ENCODE data around the gene TWF2.

The TWF2 gene

DNA sequence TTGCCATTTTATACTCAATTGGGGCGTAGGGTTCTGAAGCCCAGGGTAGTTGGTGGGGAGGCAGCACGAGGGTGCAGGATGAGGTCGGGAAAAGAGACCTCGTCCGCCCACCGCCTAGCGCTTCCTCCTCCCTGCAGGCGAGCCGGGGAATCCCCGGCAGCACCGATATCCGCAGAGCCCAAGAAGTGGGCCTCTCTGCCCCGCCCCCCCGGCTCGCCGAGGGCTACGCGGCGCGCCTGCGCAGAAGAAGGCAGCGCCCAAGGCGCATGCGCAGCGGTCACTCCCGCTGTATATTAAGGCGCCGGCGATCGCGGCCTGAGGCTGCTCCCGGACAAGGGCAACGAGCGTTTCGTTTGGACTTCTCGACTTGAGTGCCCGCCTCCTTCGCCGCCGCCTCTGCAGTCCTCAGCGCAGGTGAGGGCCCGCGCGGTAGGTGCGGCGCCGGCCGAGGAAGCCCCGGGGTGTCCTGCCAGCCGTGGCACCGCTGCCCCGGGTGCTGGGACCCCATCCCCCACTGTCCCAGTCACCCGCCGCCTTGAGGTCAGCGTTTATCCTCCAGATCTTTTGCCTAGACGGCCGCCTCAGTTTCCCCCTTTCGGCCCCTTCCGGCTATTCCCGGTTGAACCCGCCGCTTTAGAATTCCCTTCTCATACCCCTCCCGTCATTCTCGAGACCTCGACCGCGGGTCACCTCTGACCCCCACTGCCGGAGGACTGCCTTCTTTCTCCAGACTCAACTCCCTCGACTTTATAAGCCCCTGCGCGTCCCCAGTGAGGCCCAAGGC is 40.9 kb downstream of the TWF2 start, which contains the start of gene ALAS1:
ALAS1 (plus strand) TSS at position 319 of the 784 bp plus-strand sequence. CDS start 1,082 bp downstream, outside the sequence.
- peak within 1 kb of the TSS; percentile 86 to 92 for H3K4me3 ChIP-seq (ENCODE audit: low read depth in 1 of 2, low read length in 2 of 2)
- no peaks in the 10 kb centered on the region for H3K9me3 ChIP-seq (ENCODE audit: control insufficient read depth in 1 of 2, low read length in 2 of 2)
- H3K36me3 ChIP-seq (ENCODE audit: control insufficient read depth in 1 of 2, insufficient read depth in 2 of 2, low read length in 2 of 2): peaks cover 8 to 9% of the 10 kb centered on the region in 2 donors
- H3K27ac ChIP-seq (ENCODE audit: low read length): peak within 1 kb of the TSS; percentile 79
- peaks cover 25 to 44% of the 10 kb centered on the region in 2 donors for H3K4me1 ChIP-seq (ENCODE audit: control insufficient read depth in 1 of 2, insufficient read depth in 2 of 2, low read length in 2 of 2)
- no peaks in the 10 kb centered on the region for H3K27me3 ChIP-seq (ENCODE audit: low read depth, low read length)

DNA sequence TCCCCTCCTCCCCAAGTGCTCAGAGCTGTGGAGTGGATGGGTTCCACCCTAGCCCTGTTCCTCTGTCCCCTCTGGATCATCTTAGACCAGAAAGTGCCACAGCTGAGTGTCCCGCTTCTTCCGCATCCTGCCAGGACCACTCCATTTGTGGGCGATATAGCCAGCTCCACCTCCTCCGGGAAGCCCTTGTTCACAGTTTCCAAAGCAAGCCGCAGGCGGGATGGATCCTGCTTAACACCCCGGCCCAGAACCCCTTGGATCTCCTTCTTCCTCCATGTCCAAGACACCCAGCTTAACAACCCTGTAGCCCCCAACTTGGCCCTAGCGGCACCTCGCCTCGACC is 41.5 kb downstream of the TWF2 start:
- Histone ChIP-seq H3K4me1 (ENCODE audit: control insufficient read depth in 1 of 2, insufficient read depth in 2 of 2, low read length in 2 of 2) (peaks cover 25 to 44% of the 10 kb centered on the region in 2 donors), H3K9me3 (ENCODE audit: control insufficient read depth in 1 of 2, low read length in 2 of 2) (no peaks in the 10 kb centered on the region), H3K27ac (ENCODE audit: low read length) (peak overlapping the region; percentile 79), H3K4me3 (ENCODE audit: low read depth in 1 of 2, low read length in 2 of 2) (peak overlapping the region; percentile 86 to 92), H3K36me3 (ENCODE audit: control insufficient read depth in 1 of 2, insufficient read depth in 2 of 2, low read length in 2 of 2) (peaks cover 3% of the 10 kb centered on the region in 2 donors), H3K27me3 (ENCODE audit: low read depth, low read length) (no peaks in the 10 kb centered on the region)

GRCh38 chr3:52196977-52197376 is 42.0 kb downstream of the TWF2 start:
- Histone ChIP-seq H3K4me1 (ENCODE audit: control insufficient read depth in 1 of 2, insufficient read depth in 2 of 2, low read length in 2 of 2) (peaks cover 25 to 44% of the 10 kb centered on the region in 2 donors), H3K36me3 (ENCODE audit: control insufficient read depth in 1 of 2, insufficient read depth in 2 of 2, low read length in 2 of 2) (no peaks in the 10 kb centered on the region), H3K9me3 (ENCODE audit: control insufficient read depth in 1 of 2, low read length in 2 of 2) (no peaks in the 10 kb centered on the region), H3K27me3 (ENCODE audit: low read depth, low read length) (no peaks in the 10 kb centered on the region), H3K27ac (ENCODE audit: low read length) (peak overlapping the region; percentile 79), H3K4me3 (ENCODE audit: low read depth in 1 of 2, low read length in 2 of 2) (no peak overlapping the region)

- no peaks in the 10 kb centered on the region for H3K27me3 ChIP-seq (ENCODE audit: low read depth, low read length)
- no peaks in the 10 kb centered on the region for H3K36me3 ChIP-seq (ENCODE audit: control insufficient read depth in 1 of 2, insufficient read depth in 2 of 2, low read length in 2 of 2)
- no peaks in the 10 kb centered on the region for H3K9me3 ChIP-seq (ENCODE audit: control insufficient read depth in 1 of 2, low read length in 2 of 2)
- peak overlapping the region; percentile 79 for H3K27ac ChIP-seq (ENCODE audit: low read length)
- no peak overlapping the region for H3K4me3 ChIP-seq (ENCODE audit: low read depth in 1 of 2, low read length in 2 of 2)
- peaks cover 25 to 44% of the 10 kb centered on the region in 2 donors for H3K4me1 ChIP-seq (ENCODE audit: control insufficient read depth in 1 of 2, insufficient read depth in 2 of 2, low read length in 2 of 2)
These were observed 43.1 kb downstream of the TWF2 start for GRCh38 chr3:52195823-52196331.

- Histone ChIP-seq H3K36me3 (ENCODE audit: control insufficient read depth in 1 of 2, insufficient read depth in 2 of 2, low read length in 2 of 2) (no peaks in the 10 kb centered on the region), H3K4me1 (ENCODE audit: control insufficient read depth in 1 of 2, insufficient read depth in 2 of 2, low read length in 2 of 2) (peaks cover 31 to 47% of the 10 kb centered on the region in 2 donors), H3K4me3 (ENCODE audit: low read depth in 1 of 2, low read length in 2 of 2) (no peak overlapping the region), H3K9me3 (ENCODE audit: control insufficient read depth in 1 of 2, low read length in 2 of 2) (no peaks in the 10 kb centered on the region), H3K27ac (ENCODE audit: low read length) (peak overlapping the region; percentile 79), H3K27me3 (ENCODE audit: low read depth, low read length) (no peaks in the 10 kb centered on the region)
These were observed 43.7 kb downstream of the TWF2 start for GRCh38 chr3:52195291-52195597.

DNA sequence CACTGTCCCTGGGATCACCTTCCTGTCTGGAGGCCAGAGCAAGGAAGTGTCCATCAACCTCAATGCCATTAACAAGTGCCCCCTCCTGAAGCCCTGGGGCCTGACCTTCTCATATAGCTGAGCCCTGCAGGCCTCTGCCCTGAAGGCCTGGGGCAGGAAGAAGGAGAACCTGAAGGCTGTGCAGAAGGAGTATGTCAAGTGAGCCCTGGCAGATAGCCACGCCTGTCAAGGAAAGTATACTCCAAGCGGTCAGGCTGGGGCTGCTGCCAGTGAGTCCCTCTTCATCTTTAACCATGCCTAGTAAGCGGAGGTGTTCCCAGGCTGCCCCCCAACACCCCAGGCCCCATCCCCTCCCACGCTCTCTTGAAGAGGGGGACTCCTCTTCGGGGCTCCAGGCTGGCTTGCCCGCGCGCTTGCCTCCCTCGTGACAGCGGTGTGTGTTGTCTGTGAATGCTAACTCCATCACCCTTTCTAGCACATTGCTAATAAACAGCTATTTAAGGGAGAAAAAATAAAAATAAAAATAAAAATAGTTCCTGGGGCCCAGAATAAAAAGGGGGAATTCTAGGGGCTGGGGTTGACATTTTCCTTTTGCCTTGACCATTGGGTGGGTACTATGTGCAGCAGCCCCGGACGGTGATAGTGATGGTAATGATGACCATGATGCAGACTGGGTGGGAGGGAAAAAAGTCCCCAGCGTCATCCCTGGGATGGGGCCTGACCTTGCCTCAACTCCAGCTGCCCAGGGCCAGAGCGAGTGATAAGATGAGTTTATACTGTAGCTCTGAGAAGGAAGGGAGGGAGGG is 44.3 kb downstream of the TWF2 start:
- no peaks in the 10 kb centered on the region for H3K9me3 ChIP-seq (ENCODE audit: control insufficient read depth in 1 of 2, low read length in 2 of 2)
- no peak overlapping the region for H3K4me3 ChIP-seq (ENCODE audit: low read depth in 1 of 2, low read length in 2 of 2)
- no peaks in the 10 kb centered on the region for H3K27me3 ChIP-seq (ENCODE audit: low read depth, low read length)
- peaks cover 36 to 51% of the 10 kb centered on the region in 2 donors for H3K4me1 ChIP-seq (ENCODE audit: control insufficient read depth in 1 of 2, insufficient read depth in 2 of 2, low read length in 2 of 2)
- H3K36me3 ChIP-seq (ENCODE audit: control insufficient read depth in 1 of 2, insufficient read depth in 2 of 2, low read length in 2 of 2): no peaks in the 10 kb centered on the region
- H3K27ac ChIP-seq (ENCODE audit: low read length): no peak overlapping the region

DNA sequence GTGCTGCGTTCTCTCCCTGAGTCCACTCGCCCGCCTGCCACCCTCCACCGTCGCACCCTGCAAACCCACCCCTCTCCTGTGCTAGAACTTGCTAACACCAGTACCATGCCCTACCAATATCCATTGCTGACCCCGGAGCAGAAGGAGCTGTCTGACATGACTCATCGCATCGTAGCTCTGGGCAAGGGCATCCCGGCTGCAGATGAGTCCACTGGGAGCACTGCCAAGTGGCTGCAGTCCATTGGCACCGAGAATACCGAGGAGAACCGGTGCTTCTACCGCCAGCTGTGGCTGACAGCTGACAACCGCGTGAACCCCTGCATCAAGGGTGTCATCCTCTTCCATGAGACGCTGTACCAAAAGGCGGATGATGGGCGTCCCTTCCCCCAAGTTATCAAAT is 45.9 kb downstream of the TWF2 start:
- Histone ChIP-seq H3K4me3 (ENCODE audit: low read depth in 1 of 2, low read length in 2 of 2) (no peak overlapping the region), H3K27ac (ENCODE audit: low read length) (no peak overlapping the region), H3K4me1 (ENCODE audit: control insufficient read depth in 1 of 2, insufficient read depth in 2 of 2, low read length in 2 of 2) (peaks cover 38 to 39% of the 10 kb centered on the region in 2 donors), H3K27me3 (ENCODE audit: low read depth, low read length) (no peaks in the 10 kb centered on the region), H3K36me3 (ENCODE audit: control insufficient read depth in 1 of 2, insufficient read depth in 2 of 2, low read length in 2 of 2) (no peaks in the 10 kb centered on the region), H3K9me3 (ENCODE audit: control insufficient read depth in 1 of 2, low read length in 2 of 2) (no peaks in the 10 kb centered on the region)

GRCh38 chr3:52191663-52192062 is 47.3 kb downstream of the TWF2 start:
- Histone ChIP-seq H3K27ac (ENCODE audit: low read length) (no peak overlapping the region), H3K9me3 (ENCODE audit: control insufficient read depth in 1 of 2, low read length in 2 of 2) (no peaks in the 10 kb centered on the region), H3K27me3 (ENCODE audit: low read depth, low read length) (no peaks in the 10 kb centered on the region), H3K36me3 (ENCODE audit: control insufficient read depth in 1 of 2, insufficient read depth in 2 of 2, low read length in 2 of 2) (no peaks in the 10 kb centered on the region), H3K4me1 (ENCODE audit: control insufficient read depth in 1 of 2, insufficient read depth in 2 of 2, low read length in 2 of 2) (peaks cover 27 to 28% of the 10 kb centered on the region in 2 donors), H3K4me3 (ENCODE audit: low read depth in 1 of 2, low read length in 2 of 2) (no peak overlapping the region)

GRCh38 chr3:52190294-52191074 is 48.5 kb downstream of the TWF2 start:
- Histone ChIP-seq H3K9me3 (ENCODE audit: control insufficient read depth in 1 of 2, low read length in 2 of 2) (no peaks in the 10 kb centered on the region), H3K36me3 (ENCODE audit: control insufficient read depth in 1 of 2, insufficient read depth in 2 of 2, low read length in 2 of 2) (no peaks in the 10 kb centered on the region), H3K27ac (ENCODE audit: low read length) (no peak overlapping the region), H3K4me1 (ENCODE audit: control insufficient read depth in 1 of 2, insufficient read depth in 2 of 2, low read length in 2 of 2) (peaks cover 18 to 27% of the 10 kb centered on the region in 2 donors), H3K4me3 (ENCODE audit: low read depth in 1 of 2, low read length in 2 of 2) (no peak overlapping the region), H3K27me3 (ENCODE audit: low read depth, low read length) (no peaks in the 10 kb centered on the region)

DNA sequence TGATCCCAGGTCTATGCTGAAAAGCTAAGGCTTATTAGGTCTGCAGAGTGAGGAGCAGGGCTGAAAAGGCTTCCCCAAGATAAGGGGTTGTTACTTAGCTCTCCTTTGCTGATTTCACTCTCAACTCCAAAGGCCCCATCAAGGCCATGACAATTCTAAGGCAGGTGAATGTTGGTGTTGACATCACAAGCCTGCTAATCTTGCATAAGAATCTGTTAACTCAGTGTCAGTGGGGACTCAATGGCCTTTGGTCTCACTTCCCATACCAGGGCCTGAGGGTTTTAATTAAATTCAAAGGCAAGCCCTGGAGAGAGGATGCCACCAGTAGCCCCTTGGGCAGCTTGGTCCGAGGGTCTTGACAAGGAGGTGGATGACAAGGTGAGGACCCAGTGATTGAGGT is 50.4 kb downstream of the TWF2 start:
- Histone ChIP-seq H3K4me1 (ENCODE audit: control insufficient read depth in 1 of 2, insufficient read depth in 2 of 2, low read length in 2 of 2) (peaks cover 13 to 18% of the 10 kb centered on the region in 2 donors), H3K27ac (ENCODE audit: low read length) (no peak overlapping the region), H3K4me3 (ENCODE audit: low read depth in 1 of 2, low read length in 2 of 2) (no peak overlapping the region)

GRCh38 chr3:52186729-52187128 is 52.2 kb downstream of the TWF2 start:
- H3K4me1 ChIP-seq (ENCODE audit: control insufficient read depth in 1 of 2, insufficient read depth in 2 of 2, low read length in 2 of 2): peaks cover 11 to 13% of the 10 kb centered on the region in 2 donors
- H3K36me3 ChIP-seq (ENCODE audit: control insufficient read depth in 1 of 2, insufficient read depth in 2 of 2, low read length in 2 of 2): no peaks in the 10 kb centered on the region
- H3K9me3 ChIP-seq (ENCODE audit: control insufficient read depth in 1 of 2, low read length in 2 of 2): no peaks in the 10 kb centered on the region
- H3K4me3 ChIP-seq (ENCODE audit: low read depth in 1 of 2, low read length in 2 of 2): no peak overlapping the region
- H3K27ac ChIP-seq (ENCODE audit: low read length): no peak overlapping the region
- H3K27me3 ChIP-seq (ENCODE audit: low read depth, low read length): no peaks in the 10 kb centered on the region

More for the DNA sequence above, 50.4 kb downstream of the TWF2 start:
- H3K27me3 ChIP-seq (ENCODE audit: low read depth, low read length): no peaks in the 10 kb centered on the region
- H3K36me3 ChIP-seq (ENCODE audit: control insufficient read depth in 1 of 2, insufficient read depth in 2 of 2, low read length in 2 of 2): no peaks in the 10 kb centered on the region
- no peaks in the 10 kb centered on the region for H3K9me3 ChIP-seq (ENCODE audit: control insufficient read depth in 1 of 2, low read length in 2 of 2)
